ENCODE measurements around the gene CD79B.
"Not testable (repeated sequence)": the region's sequence is repeated elsewhere in the genome, so short reads cannot be mapped to it uniquely, and the experiment has no call there.

DNA sequence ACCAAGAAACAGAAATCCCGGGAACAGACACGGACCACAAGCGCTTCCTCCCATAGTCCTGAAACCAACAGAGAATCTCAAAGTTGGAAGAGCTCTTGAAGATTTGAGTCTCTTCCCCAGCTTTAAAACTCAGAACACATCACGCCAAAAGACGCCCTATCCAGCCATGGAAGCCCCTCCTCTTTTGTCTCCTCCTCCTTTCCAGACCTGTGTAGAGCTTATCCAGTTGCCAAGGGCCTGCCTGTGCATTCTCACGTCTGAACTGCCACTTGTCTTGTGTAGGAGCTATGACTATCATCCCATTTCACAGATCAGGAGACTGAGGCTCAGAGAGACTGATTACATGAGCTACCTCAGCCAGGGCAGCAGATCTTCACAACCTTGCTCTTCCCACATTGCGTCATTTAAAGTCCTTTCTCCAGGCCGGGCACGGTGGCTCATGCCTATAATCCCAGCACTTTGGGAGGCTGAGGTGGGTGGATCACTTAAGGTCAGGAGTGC, 49.5 kb downstream of the CD79B start:
- TF ChIP-seq, protein P1, sequence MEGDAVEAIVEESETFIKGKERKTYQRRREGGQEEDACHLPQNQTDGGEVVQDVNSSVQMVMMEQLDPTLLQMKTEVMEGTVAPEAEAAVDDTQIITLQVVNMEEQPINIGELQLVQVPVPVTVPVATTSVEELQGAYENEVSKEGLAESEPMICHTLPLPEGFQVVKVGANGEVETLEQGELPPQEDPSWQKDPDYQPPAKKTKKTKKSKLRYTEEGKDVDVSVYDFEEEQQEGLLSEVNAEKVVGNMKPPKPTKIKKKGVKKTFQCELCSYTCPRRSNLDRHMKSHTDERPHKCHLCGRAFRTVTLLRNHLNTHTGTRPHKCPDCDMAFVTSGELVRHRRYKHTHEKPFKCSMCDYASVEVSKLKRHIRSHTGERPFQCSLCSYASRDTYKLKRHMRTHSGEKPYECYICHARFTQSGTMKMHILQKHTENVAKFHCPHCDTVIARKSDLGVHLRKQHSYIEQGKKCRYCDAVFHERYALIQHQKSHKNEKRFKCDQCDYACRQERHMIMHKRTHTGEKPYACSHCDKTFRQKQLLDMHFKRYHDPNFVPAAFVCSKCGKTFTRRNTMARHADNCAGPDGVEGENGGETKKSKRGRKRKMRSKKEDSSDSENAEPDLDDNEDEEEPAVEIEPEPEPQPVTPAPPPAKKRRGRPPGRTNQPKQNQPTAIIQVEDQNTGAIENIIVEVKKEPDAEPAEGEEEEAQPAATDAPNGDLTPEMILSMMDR (optimal IDR thresholded peaks at IDR 0.05 in 1 of 3, IDR thresholded peaks at IDR 0.05 in 1 of 3, conservative IDR thresholded peaks at IDR 0.05 in 1 of 3; ENCODE audit: extremely low read depth in 1 of 3, insufficient read depth in 2 of 3, low read length in 3 of 3): not testable (repeated sequence)
- not testable (repeated sequence) for TF ChIP-seq EZH2 (IDR thresholded peaks at IDR 0.05; ENCODE audit: low read length)

Data from keratinocyte (primary cell).